Astrocyte (in vitro differentiated cells and primary cell): ENCODE results near the gene GMPPA. TPM values are rescaled to one million over a fixed set of nuclear protein-coding genes. Genes with fewer than 3 reads are reported as not detected.
A peak's percentile ranks its signal among the peaks of the same experiment; 100 is the strongest.

Experiments used
- DNase-seq: peaks from one replicate; pipeline ENCODE4 v3.0.0-alpha.2; 2010; ENCODE audit warnings: low read depth
- FAIRE-seq: peaks from 2 replicates; lab custom pipeline; 2011; peaks lifted over from hg19 to GRCh38; lab: Jason Lieb, UNC
- H2AFZ ChIP-seq: 2 replicates; pipeline ENCODE4 v1.6.0; 2012; ENCODE audit warnings: low read depth, low read length, inconsistent platforms
- H3K27ac ChIP-seq: 2 replicates; pipeline ENCODE4 v1.5.1; 2011; ENCODE audit warnings: low read depth, low read length, inconsistent platforms
- H3K27me3 ChIP-seq: 2 replicates; pipeline ENCODE4 v1.6.0; 2011; ENCODE audit warnings: low read length, inconsistent platforms; ENCODE audit not compliant: insufficient read depth
- H3K36me3 ChIP-seq: 2 replicates; pipeline ENCODE4 v1.5.1; 2011; ENCODE audit warnings: low read length, inconsistent platforms; ENCODE audit not compliant: insufficient read depth
- H3K4me1 ChIP-seq: 2 replicates; pipeline ENCODE4 v1.5.1; 2011; ENCODE audit warnings: low read length, inconsistent platforms; ENCODE audit not compliant: insufficient read depth
- H3K4me2 ChIP-seq: 2 replicates; pipeline ENCODE4 v1.6.0; 2012; ENCODE audit warnings: low read length, inconsistent platforms
- H3K4me3 ChIP-seq: 2 replicates; pipeline ENCODE4 v1.5.1; 2011; ENCODE audit warnings: low read depth, mild to moderate bottlenecking, low read length, inconsistent platforms; ENCODE audit not compliant: insufficient read depth
- H3K79me2 ChIP-seq: 2 replicates; pipeline ENCODE4 v1.6.0; 2012; ENCODE audit warnings: mild to moderate bottlenecking, low read length, inconsistent platforms; ENCODE audit not compliant: insufficient read depth
- H3K9ac ChIP-seq: 2 replicates; pipeline ENCODE4 v1.6.0; 2012; ENCODE audit warnings: mild to moderate bottlenecking, low read length, inconsistent platforms
- H3K9me3 ChIP-seq: 2 replicates; pipeline ENCODE4 v1.5.1; 2012; ENCODE audit warnings: low read depth, mild to moderate bottlenecking, low read length, inconsistent platforms; ENCODE audit not compliant: insufficient read depth
- H4K20me1 ChIP-seq: 2 replicates; pipeline ENCODE4 v1.6.0; 2012; ENCODE audit warnings: low read length, inconsistent platforms; ENCODE audit not compliant: insufficient read depth
- H3K27ac Mint-ChIP-seq: one replicate; pipeline ENCODE4 v1.8.0; 2021; ENCODE audit warnings: mild to moderate bottlenecking, mixed read lengths; ENCODE audit not compliant: unreplicated experiment
- H3K27me3 Mint-ChIP-seq: one replicate; pipeline ENCODE4 v1.8.0; 2021; ENCODE audit warnings: low read depth, mixed read lengths; ENCODE audit not compliant: unreplicated experiment
- H3K36me3 Mint-ChIP-seq: one replicate; pipeline ENCODE4 v1.8.0; 2021; ENCODE audit warnings: low read depth, mixed read lengths; ENCODE audit not compliant: unreplicated experiment
- H3K4me1 Mint-ChIP-seq: one replicate; pipeline ENCODE4 v1.8.0; 2021; ENCODE audit warnings: low read depth, mixed read lengths; ENCODE audit not compliant: unreplicated experiment
- H3K4me3 Mint-ChIP-seq: one replicate; pipeline ENCODE4 v1.8.0; 2021; ENCODE audit warnings: mild to moderate bottlenecking, moderate library complexity, mixed read lengths; ENCODE audit not compliant: unreplicated experiment
- H3K9me3 Mint-ChIP-seq: one replicate; pipeline ENCODE4 v1.8.0; 2021; ENCODE audit warnings: mild to moderate bottlenecking, mixed read lengths; ENCODE audit not compliant: unreplicated experiment
- CTCF ChIP-seq: IDR thresholded peaks from 2 replicates; pipeline ENCODE4 v1.5.1; 2011; ENCODE audit warnings: low read depth, mild to moderate bottlenecking, inconsistent platforms, low read length, moderate library complexity; ENCODE audit not compliant: insufficient read depth
- EZH2 ChIP-seq: IDR thresholded peaks from 2 replicates; pipeline ENCODE4 v1.6.1; 2012; ENCODE audit warnings: mild to moderate bottlenecking, low read length, inconsistent platforms; ENCODE audit not compliant: insufficient read depth
- total RNA-seq: library from RNA; stranded (reverse); gene quantifications from 2 replicates; pipeline ENCODE4 v1.2.1, GENCODE V29; 2021

Gene GMPPA
- total RNA-seq, 1 donor from 2014 or later: 49.5 TPM

- H3K4me2 ChIP-seq: peak overlapping the region; percentile 76
- H3K79me2 ChIP-seq: peaks cover 10% of the 10 kb centered on the region
- peaks cover 30% of the 10 kb centered on the region for H3K4me1 ChIP-seq
- no peaks in the 10 kb centered on the region for H3K9me3 ChIP-seq
- FAIRE-seq (no peak), DNase-seq (peak; percentile 29)
- Mint-ChIP-seq H3K27ac (no peak overlapping the region), H3K36me3 (peaks cover 24% of the 10 kb centered on the region), H3K27me3 (no peaks in the 10 kb centered on the region), H3K4me3 (peak overlapping the region; percentile 40), H3K9me3 (no peaks in the 10 kb centered on the region), H3K4me1 (peaks cover 24% of the 10 kb centered on the region)
- TF ChIP-seq EZH2: no peak
- no peak for TF ChIP-seq CTCF
- no peak overlapping the region for H2AFZ ChIP-seq
- H3K9ac ChIP-seq: peak overlapping the region; percentile 54
- H3K4me3 ChIP-seq: no peak overlapping the region
- H3K27me3 ChIP-seq: no peaks in the 10 kb centered on the region
- H3K27ac ChIP-seq: no peak overlapping the region
- no peaks in the 10 kb centered on the region for H4K20me1 ChIP-seq
- H3K36me3 ChIP-seq: peaks cover 5% of the 10 kb centered on the region
Observed at GRCh38 chr2:219461047-219461514, 37.6 kb upstream of the GMPPA start.

DNA sequence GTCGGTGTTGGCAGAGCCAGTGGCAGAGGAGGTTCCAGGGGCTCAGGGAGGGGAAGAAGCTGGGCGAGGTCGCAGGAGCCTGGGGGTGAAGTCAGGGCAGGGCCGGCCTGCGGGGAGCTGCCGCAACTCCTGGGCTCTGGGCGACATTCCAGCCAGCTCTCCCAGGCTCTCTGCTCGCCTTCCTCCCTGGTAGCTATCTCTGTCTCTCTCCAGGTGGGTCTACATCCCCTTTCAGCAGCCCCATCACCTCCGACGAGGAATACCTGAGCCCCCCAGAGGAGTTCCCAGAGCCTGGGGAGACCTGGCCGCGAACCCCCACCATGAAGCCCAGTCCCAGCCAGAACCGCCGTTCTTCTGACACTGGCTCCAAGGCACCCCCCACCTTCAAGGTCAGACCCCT, 37.0 kb upstream of the GMPPA start:
- TF ChIP-seq CTCF (no peak), EZH2 (no peak)
- Histone ChIP-seq H3K4me3 (no peak overlapping the region), H3K27ac (no peak overlapping the region), H3K4me1 (peaks cover 30% of the 10 kb centered on the region), H3K9me3 (no peaks in the 10 kb centered on the region), H3K4me2 (peak overlapping the region; percentile 76), H3K27me3 (no peaks in the 10 kb centered on the region), H2AFZ (no peak overlapping the region), H3K36me3 (peaks cover 6% of the 10 kb centered on the region), H3K79me2 (peaks cover 10% of the 10 kb centered on the region), H3K9ac (peak overlapping the region; percentile 54), H4K20me1 (no peaks in the 10 kb centered on the region)
- FAIRE-seq (no peak), DNase-seq (no peak)
- no peak overlapping the region for H3K4me3 Mint-ChIP-seq
- H3K27me3 Mint-ChIP-seq: no peaks in the 10 kb centered on the region
- no peaks in the 10 kb centered on the region for H3K9me3 Mint-ChIP-seq
- H3K36me3 Mint-ChIP-seq: peaks cover 22% of the 10 kb centered on the region
- no peak overlapping the region for H3K27ac Mint-ChIP-seq
- peaks cover 25% of the 10 kb centered on the region for H3K4me1 Mint-ChIP-seq

DNA sequence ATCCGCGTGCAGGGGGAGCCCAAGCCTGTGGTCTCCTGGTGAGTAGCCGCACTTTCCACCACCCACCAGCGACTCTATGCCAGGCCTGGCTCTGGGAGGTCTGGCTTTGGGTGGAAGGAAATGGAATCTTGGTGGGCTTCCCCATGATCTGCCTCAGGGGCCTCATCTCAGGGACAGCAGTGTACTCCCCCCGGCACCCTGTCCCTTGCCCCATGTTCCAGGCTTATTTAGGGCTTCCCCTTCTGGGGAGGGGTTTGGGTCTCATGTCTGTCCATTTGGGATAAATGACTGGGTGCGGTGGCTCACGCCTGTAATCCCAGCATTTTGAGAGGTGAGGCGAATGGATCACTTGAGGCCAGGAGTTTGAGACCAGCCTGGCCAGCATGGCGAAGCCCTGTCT, 36.3 kb upstream of the GMPPA start:
- H3K9me3 Mint-ChIP-seq: no peaks in the 10 kb centered on the region
- no peaks in the 10 kb centered on the region for H3K27me3 ChIP-seq
- no peak overlapping the region for H3K9ac ChIP-seq
- no peak overlapping the region for H2AFZ ChIP-seq
- peaks cover 8% of the 10 kb centered on the region for H3K36me3 ChIP-seq
- no peak overlapping the region for H3K27ac Mint-ChIP-seq
- peaks cover 10% of the 10 kb centered on the region for H3K79me2 ChIP-seq
- no peaks in the 10 kb centered on the region for H3K9me3 ChIP-seq
- H3K4me3 ChIP-seq: no peak overlapping the region
- no peak overlapping the region for H3K4me3 Mint-ChIP-seq
- H3K4me1 Mint-ChIP-seq: peaks cover 28% of the 10 kb centered on the region
- no peaks in the 10 kb centered on the region for H3K27me3 Mint-ChIP-seq
- H4K20me1 ChIP-seq: no peaks in the 10 kb centered on the region
- DNase-seq: no peak
- no peak for TF ChIP-seq EZH2
- TF ChIP-seq CTCF: no peak
- H3K4me1 ChIP-seq: peaks cover 30% of the 10 kb centered on the region
- no peak overlapping the region for H3K27ac ChIP-seq
- H3K36me3 Mint-ChIP-seq: peaks cover 22% of the 10 kb centered on the region
- FAIRE-seq: no peak
- no peak overlapping the region for H3K4me2 ChIP-seq
